ENCODE measurements around the gene COX6A1.
"Not testable (repeated sequence)": the region's sequence is repeated elsewhere in the genome, so short reads cannot be mapped to it uniquely, and the experiment has no call there.

COX6A1 gene

DNA sequence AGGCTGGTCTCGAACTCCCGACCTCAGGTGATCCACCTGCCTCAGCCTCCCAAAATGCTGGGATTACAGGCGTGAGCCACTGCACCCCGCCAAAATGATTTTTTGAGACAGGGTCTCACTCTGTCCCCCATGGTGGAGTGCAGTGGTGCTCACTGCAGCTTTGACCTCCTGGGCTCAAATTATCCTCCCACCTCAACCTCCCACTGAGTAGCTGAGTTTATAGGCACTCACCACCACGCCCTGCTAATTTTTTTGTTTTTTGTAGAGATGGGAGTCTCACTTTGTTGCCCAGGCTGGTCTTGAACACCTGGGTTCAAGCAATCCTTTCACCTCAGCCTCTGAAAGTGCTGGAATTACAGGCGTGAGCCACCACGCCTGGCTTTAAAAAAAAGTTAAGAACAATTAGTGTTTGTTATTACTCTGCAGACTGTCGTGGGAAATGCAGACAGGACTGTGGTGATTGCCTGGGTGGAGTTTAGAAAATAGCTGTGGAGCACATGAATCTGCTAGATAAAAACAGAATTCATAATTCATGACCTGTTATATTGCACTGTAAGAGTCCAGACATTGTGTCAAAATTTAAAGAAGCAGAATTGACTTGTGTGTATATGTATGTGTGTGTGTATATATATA lies 9.2 kb upstream of the COX6A1 start:
- no peak for DNase-seq (ENCODE audit: low read depth)

DNA sequence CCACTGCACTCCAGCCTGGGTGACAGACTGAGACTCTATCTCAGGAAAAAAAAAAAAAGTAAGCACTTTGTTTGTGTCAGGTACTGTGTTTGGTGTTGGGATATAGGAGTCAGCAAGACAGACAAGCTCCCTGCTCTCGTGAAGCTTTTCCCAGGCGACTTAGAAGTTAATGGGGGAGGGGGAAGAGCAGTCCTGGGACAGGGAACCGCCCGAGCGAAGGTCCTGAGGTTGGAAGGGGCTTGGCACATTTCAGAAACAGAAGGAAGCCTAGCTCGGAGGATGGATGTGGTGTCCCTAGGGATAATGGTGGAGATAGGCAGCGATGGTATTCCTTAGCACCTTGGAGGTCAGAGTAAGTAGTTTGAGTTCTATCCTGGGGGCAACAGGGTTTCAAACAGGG lies 8.5 kb upstream of the COX6A1 start:
- no peak for DNase-seq (ENCODE audit: low read depth)

DNA sequence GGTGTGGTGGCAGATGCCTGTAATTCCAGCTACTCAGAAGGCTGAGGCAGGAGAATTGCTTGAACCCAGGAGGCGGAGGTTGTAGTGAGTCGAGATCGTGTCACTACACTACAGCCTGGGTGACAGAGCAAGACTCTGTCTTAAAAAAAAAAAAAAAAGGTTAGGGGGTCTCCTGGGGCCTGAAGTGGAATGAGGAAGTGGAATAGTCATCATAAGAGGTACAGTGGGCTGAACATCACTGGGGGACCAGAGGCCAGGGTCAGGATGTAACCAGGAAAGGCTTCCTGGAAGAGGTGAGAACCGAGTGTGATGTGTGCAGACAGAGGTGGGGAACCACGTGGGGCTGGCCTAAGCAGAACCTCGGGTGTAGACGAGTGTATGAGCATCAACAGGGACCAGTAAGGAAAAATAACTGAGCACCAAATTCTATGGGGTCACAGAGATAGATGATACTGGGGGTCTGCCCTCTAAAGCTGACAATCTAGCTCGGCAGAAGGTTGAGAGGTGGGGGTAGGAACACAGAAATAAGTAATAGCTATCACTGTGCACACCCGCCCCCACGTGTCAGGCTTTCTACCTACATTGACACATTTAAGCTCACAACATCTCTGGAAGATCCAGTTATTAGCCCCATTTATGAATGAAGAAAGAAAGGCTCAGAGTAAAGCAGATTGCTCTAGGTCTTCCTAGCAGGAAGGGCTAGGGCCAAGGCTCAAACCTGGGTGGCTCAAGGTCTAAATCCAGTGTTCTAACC lies 5.0 kb upstream of the COX6A1 start:
- no peak for DNase-seq (ENCODE audit: low read depth)

DNA sequence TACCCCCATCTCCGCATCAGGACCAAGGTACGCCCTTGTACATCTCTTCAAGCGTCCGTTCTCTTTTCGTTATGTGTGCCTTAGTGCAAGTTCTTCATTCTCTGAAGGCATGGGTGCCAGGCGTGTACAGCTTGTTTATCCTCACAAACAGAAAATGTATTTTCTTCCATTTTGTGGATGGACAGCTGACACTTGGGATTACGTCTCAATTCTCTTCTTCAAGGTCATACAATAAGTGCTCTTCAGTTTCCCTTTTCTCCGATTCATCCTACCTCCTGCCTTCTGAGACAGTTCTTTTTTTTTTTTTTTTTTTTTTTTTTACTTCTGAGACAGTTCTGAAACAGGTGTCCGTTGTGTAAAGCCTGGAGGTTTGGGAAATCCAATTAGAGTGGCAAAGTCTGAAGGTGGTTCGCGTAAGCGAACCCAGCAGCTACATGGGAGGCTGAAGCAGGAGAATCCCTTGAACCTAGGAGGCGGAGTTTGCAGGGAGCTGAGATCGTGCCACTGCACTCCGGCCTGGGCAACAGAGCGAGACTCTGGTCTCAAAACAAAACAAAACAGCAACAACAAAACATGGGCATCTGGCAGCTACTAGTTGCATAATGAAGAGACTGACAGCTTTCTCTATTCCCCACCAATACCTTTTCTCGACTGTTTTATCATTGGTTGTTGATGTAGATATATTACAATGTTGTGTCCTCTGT lies 734 bp downstream of the COX6A1 start:
- DNase-seq (ENCODE audit: low read depth), result no peak

DNA sequence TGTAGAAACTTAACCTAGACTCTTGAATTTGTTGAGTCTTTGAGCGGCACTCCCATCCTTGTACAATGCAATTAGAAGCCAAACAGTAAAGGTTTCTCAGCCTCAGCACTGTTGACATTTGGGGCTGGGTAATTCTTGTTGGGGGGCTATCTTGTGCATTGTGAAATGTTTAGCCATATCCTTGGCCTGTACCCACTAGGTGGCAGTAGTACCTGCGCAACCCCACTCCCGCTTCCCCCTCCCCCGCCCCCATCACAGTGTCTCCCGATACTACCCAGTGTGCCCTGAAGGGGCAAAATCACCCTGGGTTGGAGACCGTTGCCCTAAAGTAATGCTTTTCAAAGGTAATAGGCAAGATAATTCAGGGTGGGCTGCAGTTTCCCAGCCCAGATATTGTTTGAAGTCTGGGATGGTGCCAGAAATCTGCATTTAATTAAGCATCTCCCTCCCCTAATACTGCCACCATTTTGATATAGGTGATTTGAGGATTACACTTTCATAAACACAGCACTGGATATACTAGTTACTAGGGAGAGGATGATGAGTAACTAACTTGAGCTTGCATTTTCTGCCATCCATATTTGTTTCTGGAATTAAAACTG lies 1.8 kb downstream of the COX6A1 start:
- no peak for DNase-seq (ENCODE audit: low read depth)

DNA sequence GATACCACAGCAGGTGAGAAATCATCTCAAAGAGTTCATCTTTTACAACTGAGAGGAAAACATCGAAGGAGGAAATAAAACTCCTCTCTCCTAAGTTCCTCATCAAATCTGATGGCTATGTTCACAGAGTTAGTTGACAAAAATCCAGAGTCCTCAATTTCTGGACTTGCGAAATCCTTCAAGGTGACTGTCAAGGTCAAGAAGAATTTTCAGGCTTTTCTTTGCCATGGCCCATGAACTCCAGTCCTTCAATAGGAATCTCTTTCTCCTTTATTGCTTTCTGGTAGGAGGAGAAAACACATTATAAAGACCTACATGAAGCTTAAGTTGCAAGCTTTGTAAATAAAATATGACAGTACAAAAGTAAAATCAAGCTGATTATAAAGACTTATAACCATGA lies 6.8 kb downstream of the COX6A1 start:
- no peak for DNase-seq (ENCODE audit: low read depth)

DNA sequence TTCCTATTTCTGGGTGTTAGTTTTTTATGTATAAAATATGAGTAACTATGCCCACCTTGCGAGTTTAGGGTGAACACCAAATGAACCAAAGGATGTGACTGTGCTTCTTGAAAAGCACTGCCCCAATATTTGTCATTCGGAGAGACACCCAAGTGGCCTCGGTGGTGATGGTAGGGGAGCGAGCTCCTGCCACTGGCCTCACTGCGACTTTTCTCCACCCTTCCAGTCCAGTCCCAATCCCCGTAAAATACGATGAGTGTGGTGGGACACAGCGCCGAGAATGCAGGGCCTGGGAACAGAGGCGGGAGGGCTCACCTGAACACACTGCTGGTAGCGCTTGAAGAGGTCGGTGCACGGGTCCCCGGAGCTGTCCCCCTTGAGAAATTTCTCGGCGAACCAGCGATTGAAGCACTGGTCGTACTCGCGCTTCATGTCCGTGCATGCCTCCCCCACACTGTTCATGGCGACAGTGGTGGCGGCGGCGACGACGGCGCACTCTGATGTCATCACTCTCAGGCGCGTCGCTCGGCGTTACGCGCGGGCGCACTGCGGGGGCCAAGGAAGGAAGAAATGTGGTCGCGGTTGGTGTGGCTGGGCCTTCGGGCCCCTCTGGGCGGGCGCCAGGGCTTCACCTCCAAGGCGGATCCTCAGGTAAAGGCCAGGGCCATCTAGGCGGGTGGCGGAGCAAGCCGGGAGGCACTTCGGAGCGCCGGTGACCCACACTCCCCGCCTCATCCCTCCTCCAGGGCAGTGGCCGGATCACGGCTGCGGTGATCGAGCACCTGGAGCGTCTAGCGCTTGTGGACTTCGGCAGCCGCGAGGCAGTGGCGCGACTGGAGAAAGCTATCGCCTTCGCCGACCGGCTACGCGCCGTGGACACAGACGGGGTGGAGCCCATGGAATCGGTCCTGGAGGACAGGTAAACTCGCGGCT lies 8.3 kb downstream of the COX6A1 start, which contains the start of the genes GATC and TRIAP1:
TSS of gene GATC (plus strand) at position 534 of the 933 bp plus-strand sequence. CDS start at position 571, 37 bp downstream.
TSS of gene TRIAP1 (minus strand) at position 474 of the 933 bp plus-strand sequence. CDS start at position 462, 12 bp downstream.
- peak; percentile 60 for DNase-seq (ENCODE audit: low read depth)

DNA sequence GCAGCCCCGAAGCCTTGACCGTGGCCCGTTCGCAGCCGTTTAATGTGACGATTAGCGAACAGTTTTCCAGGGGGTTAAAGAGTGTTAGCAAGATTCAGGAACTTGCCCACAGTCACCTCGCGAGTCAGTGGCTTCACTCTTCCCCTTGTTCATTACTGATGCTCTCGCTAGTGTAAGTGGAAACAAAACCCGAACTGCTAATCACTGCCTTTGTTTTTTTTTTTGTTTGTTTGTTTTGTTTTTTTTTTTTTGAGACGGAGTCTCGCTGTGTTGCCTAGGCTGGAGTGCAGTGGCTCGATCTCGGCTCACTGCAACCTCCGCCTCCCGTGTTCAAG lies 8.9 kb downstream of the COX6A1 start:
- DNase-seq (ENCODE audit: low read depth), result not testable (repeated sequence)

DNA sequence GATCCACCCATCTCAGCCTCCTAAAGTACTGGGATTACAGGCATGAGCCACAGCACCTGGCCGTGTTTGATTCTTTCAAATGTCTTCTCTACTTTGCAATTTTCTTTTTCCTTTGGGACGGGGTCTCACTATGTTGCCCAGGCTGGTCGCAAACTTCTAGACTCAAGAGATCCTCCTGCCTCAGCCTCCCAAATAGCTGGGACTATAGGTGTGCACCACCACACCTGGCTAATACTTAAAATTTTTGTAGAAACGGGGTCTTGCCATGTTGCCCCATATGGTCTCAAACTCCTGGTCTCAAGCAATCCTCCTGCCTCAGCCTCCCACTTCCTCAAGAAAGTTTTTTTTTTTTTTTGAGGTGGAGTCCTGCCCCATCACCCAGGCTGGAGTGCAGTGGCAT lies 10.1 kb downstream of the COX6A1 start:
- no peak for DNase-seq (ENCODE audit: low read depth)

DNA sequence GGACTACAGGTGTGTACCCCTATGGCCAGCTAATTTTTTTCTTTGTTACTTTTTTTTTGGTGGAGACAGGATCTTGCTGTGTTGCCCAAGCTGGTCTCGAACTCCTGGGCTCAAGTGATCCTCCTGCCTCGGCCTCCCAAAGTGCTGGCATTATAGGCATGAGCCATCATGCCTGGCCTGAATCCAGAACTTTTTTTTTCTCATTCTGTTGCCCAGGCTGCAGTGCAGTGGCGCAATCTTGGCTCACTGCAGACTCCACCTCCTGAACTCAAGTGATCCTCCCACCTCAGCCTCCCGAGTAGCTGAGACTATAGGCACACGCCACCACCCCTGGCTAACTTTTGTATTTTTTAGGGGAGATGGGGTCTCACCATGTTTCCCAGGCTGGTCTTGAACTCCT lies 14.6 kb downstream of the COX6A1 start:
- not testable (repeated sequence) for DNase-seq (ENCODE audit: low read depth)

DNA sequence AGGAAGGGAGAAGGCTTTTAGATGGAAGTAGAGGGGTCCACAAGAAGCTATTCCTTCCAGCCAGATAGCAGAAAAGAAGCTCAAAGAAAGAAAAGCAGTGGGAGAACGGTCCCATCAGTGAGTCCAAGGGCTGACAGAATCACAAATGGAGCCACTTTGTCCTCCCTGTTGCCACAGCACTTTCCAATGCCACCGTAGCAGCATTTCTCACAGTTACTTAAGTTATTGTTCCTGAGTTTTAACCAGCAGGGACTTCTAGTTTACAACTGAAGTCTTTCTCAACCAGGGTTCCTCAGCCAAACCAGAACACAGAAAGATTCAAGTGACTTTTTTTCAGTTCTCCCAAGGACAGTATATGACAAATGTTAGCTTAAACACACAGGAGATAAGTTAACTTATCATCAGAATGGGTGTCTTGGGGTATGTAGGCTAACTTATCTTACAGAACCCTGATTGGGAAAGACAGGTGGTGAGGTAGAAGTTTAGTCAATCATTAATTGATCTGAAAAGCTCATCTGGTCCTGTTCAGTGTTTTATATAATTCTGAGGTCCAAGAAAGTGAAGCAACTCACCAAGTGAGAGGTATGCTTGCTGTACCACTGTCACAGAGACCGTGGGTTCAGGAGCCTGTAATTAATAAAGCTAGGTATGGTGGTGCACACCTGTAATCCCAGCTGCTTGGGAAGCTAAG lies 15.3 kb downstream of the COX6A1 start:
- DNase-seq (ENCODE audit: low read depth), result no peak

DNA sequence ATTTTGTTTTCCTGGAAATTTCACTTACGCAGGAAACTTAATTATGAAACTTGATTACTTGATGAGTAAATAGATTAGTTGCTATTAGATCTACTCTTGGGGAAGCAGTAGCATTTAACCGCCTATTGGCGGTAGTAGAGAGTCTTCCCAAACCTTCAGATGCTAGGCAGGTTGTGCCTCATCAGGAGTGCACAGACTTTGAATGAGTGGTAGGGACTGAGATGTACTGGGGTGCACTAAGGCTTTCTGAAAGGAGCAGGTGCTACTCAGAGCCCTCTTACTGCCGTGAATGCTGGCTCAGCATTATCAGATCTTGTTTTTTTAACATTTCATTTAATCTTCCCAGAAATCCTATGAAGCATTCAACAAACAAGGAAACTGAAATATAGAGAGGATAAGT lies 16.1 kb downstream of the COX6A1 start:
- no peak for DNase-seq (ENCODE audit: low read depth)

DNA sequence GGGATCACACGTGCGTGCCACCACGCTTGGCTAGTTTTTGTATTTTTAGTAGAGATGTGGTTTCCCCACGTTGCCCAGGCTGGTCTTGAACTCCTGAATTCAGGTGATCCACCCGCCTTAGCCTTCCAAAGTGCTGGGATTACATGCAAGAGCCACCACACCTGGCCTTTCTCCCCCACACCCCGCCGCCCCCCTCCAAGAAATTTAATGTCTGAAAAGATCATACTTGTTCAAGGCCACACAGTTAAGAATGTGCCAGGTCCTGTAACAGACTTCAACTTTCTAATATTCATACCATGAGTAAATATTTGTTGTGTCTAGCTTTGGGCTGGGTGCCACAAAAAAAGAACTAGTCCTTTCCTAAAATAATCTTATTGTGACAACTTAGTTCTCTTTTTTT lies 17.4 kb downstream of the COX6A1 start:
- no peak for DNase-seq (ENCODE audit: low read depth)

DNA sequence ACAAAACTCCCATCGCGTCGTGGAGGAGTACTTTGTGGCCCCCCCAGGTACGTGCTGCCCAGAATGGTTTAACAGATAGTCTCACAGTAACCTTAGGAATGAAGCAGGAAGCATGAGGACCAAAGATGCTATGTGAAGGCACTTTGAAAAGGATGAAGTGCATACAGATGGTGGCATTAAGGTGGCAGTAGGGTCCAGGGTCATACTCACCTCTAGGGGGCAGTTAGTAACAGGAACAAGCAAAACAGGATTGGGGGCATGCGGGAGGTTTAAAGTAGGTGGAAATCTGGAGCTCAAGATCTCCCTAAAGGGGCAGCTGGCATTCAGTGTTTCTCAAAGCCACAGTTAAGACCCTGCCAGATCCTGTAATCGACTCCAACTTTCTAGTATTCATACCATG lies 19.2 kb downstream of the COX6A1 start:
- no peak for DNase-seq (ENCODE audit: low read depth)

DNA sequence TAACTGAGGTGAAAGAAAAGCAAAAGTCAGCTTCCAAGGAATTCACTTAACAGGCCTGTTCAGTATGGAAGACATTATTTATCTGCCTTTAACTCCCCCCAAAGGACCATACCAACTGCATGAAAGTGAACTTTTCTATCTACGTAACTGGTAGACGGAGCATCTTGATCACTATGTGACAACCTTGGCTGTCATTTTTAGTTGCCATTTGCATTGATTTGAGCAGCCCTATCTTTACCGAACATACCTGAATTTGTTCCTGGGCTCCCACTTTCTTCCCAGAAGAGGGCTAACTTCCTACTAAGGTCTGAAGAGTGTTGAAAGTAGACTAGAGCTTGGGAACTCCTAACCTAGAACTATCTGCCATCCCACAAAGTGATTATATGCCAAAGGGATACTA lies 22.2 kb downstream of the COX6A1 start:
- no peak for DNase-seq (ENCODE audit: low read depth)

DNA sequence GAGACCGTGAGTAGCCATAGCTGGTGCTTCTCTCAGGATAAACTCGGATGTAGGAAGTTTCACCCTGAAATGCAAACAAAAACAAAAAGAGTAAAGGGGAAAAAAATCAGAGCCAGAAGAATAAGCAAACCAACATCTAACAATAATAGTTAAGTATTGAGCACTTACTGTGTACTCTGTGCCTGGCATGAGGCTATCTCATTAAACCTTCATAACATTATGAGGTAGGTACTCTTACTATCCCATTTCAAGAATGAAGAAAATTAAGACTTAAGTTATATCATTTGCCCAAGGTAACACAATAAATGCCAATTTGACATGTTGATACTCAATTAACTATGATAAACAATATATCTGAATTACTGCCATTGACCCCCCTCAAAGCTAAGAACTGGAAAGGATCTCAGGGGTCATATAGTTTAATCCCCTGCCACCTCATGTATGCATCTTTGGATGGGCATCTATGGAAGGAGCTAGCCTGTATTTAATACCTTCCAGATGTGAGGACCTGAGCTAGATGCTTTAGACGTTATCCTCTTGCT lies 24.3 kb downstream of the COX6A1 start:
- DNase-seq (ENCODE audit: low read depth), result no peak

DNA sequence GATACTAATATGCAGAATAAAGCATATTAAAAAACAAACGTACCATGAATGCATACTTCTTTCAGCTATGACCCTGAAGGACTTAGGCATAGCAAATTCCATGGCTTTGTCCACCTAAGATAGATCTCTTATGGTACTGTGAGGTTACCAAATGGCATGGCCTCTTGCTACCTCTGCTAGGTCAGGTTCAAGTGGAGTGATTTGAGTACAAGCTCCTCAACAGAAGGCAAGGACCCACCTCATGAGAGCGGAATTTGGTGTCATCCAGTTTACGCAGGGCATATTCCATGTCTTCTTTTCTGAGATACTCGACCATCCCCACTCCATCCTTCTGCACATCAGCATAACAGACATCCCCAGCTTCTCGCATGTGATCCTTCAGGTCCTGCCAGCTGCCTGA lies 25.8 kb downstream of the COX6A1 start:
- no peak for DNase-seq (ENCODE audit: low read depth)

DNA sequence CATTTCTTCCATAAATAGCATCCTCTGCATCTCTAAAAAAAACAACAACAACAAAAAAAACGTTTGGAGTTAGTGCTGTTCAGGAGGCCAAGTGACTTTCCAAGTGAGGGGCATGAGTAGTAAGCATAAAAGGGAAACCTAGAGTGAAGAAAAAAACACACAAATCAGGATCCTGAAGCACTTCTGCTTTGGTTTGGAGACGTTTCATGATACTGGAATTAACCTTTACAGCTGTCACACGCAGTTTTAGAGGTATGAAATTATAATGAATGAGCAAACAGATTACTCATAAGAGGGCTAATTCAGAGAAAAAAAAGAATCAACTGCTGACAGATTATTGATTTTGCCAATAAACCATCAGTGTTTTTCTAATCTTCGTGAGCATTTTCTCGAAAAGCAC lies 27.8 kb downstream of the COX6A1 start:
- no peak for DNase-seq (ENCODE audit: low read depth)

DNA sequence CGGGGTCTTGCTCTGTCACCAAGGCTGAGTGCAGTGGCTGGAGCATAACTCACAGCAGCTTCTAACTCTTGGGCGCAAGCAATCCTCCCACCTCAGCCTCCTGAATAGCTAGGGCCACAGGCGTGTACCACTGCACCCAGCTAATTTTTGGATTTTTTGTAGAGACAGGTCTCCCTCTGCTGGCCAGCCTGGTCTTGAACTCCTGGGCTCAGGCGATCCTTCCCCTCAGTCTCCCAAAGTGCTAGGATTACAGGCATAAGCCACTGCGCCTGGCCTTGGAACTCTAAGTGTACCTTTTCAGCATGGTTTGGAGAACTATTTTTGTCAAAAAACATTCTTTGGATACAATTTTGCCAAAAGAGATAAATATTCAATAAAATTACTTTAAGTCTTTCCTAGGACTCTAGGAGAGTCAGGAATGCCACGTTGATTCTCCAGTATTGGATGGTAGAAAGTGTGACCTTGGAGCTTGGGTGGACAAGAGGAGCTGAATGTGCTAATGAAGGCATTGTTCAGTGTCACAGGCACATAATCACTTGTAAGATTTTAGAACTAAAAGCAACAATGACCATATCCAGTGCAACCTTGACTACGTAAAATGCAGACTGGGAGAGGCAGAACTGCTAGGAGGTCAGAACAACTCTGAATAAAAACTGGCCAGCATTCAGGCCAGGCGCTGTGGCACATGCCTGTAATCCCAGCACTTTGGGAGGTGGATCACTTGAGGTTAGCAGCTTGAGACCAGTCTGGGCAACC lies 28.8 kb downstream of the COX6A1 start:
- no peak for DNase-seq (ENCODE audit: low read depth)

DNA sequence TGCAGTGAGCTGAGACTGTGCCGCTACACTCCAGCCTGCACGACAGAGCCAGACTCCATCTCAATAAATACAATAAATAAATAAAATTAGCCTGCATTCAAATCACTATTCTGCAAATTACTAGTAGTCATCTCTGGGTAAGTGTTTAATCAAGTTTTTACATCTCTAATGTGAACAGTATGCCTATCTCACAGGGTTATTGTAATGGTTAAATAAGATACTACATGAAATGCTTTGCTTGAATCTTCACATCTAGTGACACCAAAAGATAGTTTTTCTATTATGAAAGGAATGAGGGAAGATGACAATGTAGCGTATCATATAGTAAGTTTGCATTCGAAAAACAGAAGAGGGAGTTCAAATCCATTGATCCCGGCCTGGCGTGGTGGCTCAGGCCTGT lies 29.5 kb downstream of the COX6A1 start:
- DNase-seq (ENCODE audit: low read depth), result no peak
